GM21390 (cell line): ENCODE data around the gene SIRT2.

Experiments used
- ATAC-seq: cut with Tn5 transposase; IDR thresholded peaks from one replicate; pipeline ENCODE4 v1.9.1; 2021; ENCODE audit not compliant: unreplicated experiment

The SIRT2 gene

GRCh38 chr19:38845374-38846024, 53.9 kb downstream of the SIRT2 start:
- no peak for ATAC-seq

GRCh38 chr19:38844093-38844686, 55.2 kb downstream of the SIRT2 start:
- no peak for ATAC-seq

GRCh38 chr19:38843175-38843758, 56.2 kb downstream of the SIRT2 start:
- ATAC-seq, result no peak

GRCh38 chr19:38842439-38843174, 56.8 kb downstream of the SIRT2 start:
- no peak for ATAC-seq

- ATAC-seq, result no peak
Observed at GRCh38 chr19:38841787-38842438, 57.5 kb downstream of the SIRT2 start.

- ATAC-seq, result no peak
Observed at GRCh38 chr19:38841180-38841766, 58.1 kb downstream of the SIRT2 start.

- no peak for ATAC-seq
Observed at GRCh38 chr19:38840583-38840968, 58.8 kb downstream of the SIRT2 start.

- ATAC-seq, result no peak
Observed at GRCh38 chr19:38839816-38840582, 59.4 kb downstream of the SIRT2 start.

GRCh38 chr19:38838986-38839761, 60.2 kb downstream of the SIRT2 start:
- ATAC-seq, result no peak

GRCh38 chr19:38838208-38838985, 61.0 kb downstream of the SIRT2 start:
- no peak for ATAC-seq

- ATAC-seq, result no peak
Observed at GRCh38 chr19:38837656-38838121, 61.7 kb downstream of the SIRT2 start.

- ATAC-seq, result no peak
Observed at GRCh38 chr19:38836983-38837626, 62.3 kb downstream of the SIRT2 start.

- ATAC-seq, result no peak
Observed at GRCh38 chr19:38836159-38836982, 63.0 kb downstream of the SIRT2 start.

GRCh38 chr19:38834590-38834989, 64.8 kb downstream of the SIRT2 start:
- no peak for ATAC-seq

- no peak for ATAC-seq
Observed at GRCh38 chr19:38834104-38834490, 65.3 kb downstream of the SIRT2 start.

GRCh38 chr19:38833092-38833425, 66.4 kb downstream of the SIRT2 start:
- ATAC-seq, result no peak

- peak; percentile 43 for ATAC-seq
Observed at GRCh38 chr19:38831142-38831605, 68.2 kb downstream of the SIRT2 start.
